Skeletal muscle satellite cell (primary cell): Measurements from ENCODE around the gene DLL4.

Experiments used
- H3K27me3 ChIP-seq: 2 replicates; pipeline ENCODE4 v1.7.0; 2013; ENCODE audit warnings: low read length; ENCODE audit not compliant: control insufficient read depth, insufficient read depth
- H3K36me3 ChIP-seq: 2 replicates; pipeline ENCODE4 v1.7.0; 2013; ENCODE audit warnings: mild to moderate bottlenecking, control low read depth, low read length; ENCODE audit not compliant: insufficient read depth
- H3K4me1 ChIP-seq: 2 replicates; pipeline ENCODE4 v1.7.0; 2013; ENCODE audit warnings: low read length; ENCODE audit not compliant: control insufficient read depth, insufficient read depth
- H3K4me2 ChIP-seq: 2 replicates; pipeline ENCODE4 v1.7.0; 2013; ENCODE audit warnings: mild to moderate bottlenecking, low read length
- H3K4me3 ChIP-seq: 2 replicates; pipeline ENCODE4 v1.7.0; 2013; ENCODE audit warnings: low read length
- H3K9ac ChIP-seq: 2 replicates; pipeline ENCODE4 v1.7.0; 2013; ENCODE audit warnings: mild to moderate bottlenecking, low read depth, low read length, moderate library complexity
- H3K9me3 ChIP-seq: replicated peaks from 2 replicates; pipeline ENCODE4 v1.7.0; 2013; ENCODE audit warnings: mild to moderate bottlenecking, control low read depth, low read length

The DLL4 gene

DNA sequence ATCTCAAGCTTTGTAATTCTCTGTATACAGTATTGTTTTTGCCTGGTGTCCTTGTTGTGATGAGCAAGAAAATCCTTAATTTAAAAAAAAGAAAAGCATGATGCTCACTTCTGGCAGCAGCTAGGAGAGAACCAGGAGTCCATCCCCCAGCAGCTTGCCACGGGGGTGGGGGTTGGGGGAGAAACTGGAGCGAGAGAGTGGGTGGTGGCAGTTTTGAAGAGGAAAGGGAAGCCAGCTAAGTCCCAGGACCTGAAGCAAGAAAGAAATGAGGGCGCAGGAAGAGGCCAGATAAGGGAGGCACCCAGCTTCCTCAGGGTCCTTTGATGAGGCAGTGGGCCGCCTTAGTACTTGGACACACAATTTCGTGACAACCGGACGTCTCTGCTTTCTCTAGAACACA lies 47.7 kb downstream of the DLL4 start:
- H3K9me3 ChIP-seq, result no peaks in the 10 kb centered on the region
- no peak overlapping the region for H3K4me3 ChIP-seq
- no peak overlapping the region for H3K9ac ChIP-seq
- H3K4me2 ChIP-seq, result no peak overlapping the region
- no peaks in the 10 kb centered on the region for H3K27me3 ChIP-seq
- H3K4me1 ChIP-seq, result peaks cover 15% of the 10 kb centered on the region
- peaks cover 60% of the 10 kb centered on the region for H3K36me3 ChIP-seq

DNA sequence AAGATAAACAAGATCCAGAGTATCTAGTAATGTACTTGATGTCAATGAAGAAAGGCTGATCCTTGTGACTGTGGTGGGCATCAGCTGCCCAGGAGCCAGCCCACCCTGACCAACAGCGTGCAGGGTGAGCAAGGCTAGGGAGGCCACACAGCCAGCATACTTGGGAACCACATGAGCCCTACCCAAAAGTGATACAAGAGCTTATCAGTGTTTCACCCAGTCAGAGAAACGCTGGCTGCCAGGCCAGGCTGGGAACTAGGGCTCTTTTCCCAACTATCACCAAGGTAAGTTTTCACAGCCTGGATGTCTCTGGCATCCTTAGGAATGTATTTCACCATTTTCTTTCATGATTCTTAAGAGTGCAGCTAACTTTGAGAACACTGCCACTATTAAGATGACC lies 49.0 kb downstream of the DLL4 start:
- H3K27me3 ChIP-seq, result no peaks in the 10 kb centered on the region
- H3K9me3 ChIP-seq, result no peaks in the 10 kb centered on the region
- no peak overlapping the region for H3K4me2 ChIP-seq
- no peak overlapping the region for H3K4me3 ChIP-seq
- H3K36me3 ChIP-seq, result peaks cover 71% of the 10 kb centered on the region
- peaks cover 13% of the 10 kb centered on the region for H3K4me1 ChIP-seq
- no peak overlapping the region for H3K9ac ChIP-seq

DNA sequence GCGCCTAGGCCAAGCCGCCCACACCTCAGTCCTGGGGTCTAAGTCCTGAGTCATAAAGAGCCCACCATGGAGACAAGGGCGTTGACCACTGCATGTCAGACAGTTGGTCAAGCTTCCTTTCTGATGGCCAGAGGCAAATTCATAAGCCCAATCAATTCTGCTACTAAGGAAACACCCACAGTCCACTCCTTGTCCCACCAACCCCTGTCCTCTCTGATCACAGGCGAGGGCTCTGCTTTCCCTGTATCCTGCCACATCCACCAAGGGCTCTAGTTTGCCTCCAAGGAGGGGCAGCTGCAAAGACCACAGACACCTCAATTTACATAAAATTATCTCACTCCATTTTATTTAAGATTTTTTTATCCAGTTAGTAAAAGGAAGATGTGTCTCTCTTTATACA lies 49.4 kb downstream of the DLL4 start:
- H3K36me3 ChIP-seq, result peaks cover 75% of the 10 kb centered on the region
- H3K9me3 ChIP-seq, result no peaks in the 10 kb centered on the region
- H3K27me3 ChIP-seq, result no peaks in the 10 kb centered on the region
- H3K4me1 ChIP-seq, result peaks cover 18% of the 10 kb centered on the region
- no peak overlapping the region for H3K4me2 ChIP-seq
- H3K4me3 ChIP-seq, result no peak overlapping the region
- H3K9ac ChIP-seq, result no peak overlapping the region

DNA sequence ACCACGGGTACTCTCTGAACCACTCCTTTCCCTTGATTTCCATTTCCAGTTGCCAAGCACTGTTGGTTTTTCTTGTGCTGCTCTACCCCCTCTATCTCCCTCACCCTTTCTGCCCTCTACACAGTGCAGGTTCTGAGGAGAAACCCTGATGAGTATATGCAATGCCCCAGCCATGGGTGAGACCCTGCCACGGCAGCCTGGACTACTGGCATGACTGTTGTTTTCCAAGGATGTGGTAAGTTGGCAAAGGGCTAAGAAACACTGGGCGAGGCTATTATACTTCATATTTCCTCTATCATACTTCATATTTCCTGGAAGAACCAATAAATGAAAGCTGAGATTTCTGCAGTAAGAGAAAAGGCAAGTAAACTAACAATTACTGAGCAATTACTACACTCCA lies 52.0 kb downstream of the DLL4 start:
- Histone ChIP-seq H3K27me3 (no peaks in the 10 kb centered on the region), H3K4me2 (no peak overlapping the region), H3K36me3 (peaks cover 91% of the 10 kb centered on the region), H3K9me3 (no peaks in the 10 kb centered on the region), H3K9ac (no peak overlapping the region), H3K4me1 (peaks cover 41% of the 10 kb centered on the region), H3K4me3 (no peak overlapping the region)

DNA sequence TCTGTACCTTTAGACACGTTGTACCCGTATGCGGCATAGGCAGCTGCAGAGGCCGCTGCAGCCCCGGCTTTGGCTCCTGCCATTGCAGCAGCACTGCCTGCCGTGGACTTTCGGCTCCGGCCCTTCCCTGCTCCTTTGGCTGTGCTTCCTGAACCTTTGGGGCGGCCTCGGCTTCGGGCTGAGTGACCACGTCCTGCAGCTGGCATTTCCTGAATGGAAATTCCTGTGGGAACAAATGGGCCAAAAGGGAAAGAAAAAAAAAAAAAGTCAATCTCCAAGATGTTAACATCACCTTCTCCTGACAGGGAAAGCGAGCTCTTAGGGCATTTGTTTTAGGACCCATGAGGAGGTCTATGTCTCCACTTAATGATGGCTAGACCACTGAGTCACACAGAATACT lies 53.7 kb downstream of the DLL4 start:
- Histone ChIP-seq H3K36me3 (peaks cover 89% of the 10 kb centered on the region), H3K9ac (peak overlapping the region; percentile 22), H3K9me3 (no peaks in the 10 kb centered on the region), H3K4me1 (peaks cover 41% of the 10 kb centered on the region), H3K4me2 (peak overlapping the region; percentile 31), H3K4me3 (no peak overlapping the region), H3K27me3 (no peaks in the 10 kb centered on the region)

DNA sequence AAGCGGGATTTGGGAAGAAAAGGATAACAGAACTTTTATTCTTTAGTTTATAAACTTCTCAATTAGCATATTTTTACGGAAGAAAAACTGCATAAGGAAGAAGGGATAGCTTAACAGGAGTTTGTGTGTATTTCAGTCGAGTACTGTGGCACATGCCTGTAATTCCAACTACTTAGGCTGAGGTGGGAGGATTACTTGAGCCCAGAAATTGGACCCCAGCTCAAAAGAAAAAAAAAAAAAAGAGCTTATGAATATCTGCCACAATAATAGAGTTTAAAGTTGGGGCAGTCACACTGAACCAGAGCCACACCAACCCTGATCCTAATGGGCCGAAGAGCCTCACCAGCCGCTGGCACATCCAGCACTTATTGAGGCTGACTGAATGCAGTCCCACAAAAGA lies 55.3 kb downstream of the DLL4 start:
- Histone ChIP-seq H3K4me1 (peaks cover 41% of the 10 kb centered on the region), H3K4me2 (no peak overlapping the region), H3K4me3 (no peak overlapping the region), H3K9ac (no peak overlapping the region), H3K36me3 (peaks cover 75% of the 10 kb centered on the region), H3K9me3 (no peaks in the 10 kb centered on the region), H3K27me3 (no peaks in the 10 kb centered on the region)

DNA sequence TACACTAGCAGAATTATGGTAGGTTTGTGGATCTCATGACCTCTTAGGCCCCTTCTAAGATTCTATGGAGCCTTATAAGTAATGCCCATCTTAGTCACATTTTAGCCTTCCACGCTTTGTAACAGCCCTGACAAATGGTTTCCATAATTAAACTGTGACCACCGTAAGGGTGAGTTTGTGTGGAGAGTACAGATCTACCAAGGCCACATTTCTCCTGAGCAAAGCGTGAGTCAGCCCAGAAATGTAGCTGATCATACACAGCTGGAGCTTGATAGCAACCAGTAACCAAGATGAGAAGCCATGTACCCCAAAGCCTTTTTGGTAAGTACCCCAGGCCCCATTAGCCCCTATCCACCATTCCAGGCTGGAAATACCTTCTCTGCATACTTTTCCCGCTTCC lies 55.8 kb downstream of the DLL4 start:
- peak overlapping the region; percentile 27 for H3K9ac ChIP-seq
- no peaks in the 10 kb centered on the region for H3K27me3 ChIP-seq
- peaks cover 41% of the 10 kb centered on the region for H3K4me1 ChIP-seq
- no peak overlapping the region for H3K4me3 ChIP-seq
- peak overlapping the region; percentile 9 for H3K4me2 ChIP-seq
- peaks cover 69% of the 10 kb centered on the region for H3K36me3 ChIP-seq
- H3K9me3 ChIP-seq, result no peaks in the 10 kb centered on the region

DNA sequence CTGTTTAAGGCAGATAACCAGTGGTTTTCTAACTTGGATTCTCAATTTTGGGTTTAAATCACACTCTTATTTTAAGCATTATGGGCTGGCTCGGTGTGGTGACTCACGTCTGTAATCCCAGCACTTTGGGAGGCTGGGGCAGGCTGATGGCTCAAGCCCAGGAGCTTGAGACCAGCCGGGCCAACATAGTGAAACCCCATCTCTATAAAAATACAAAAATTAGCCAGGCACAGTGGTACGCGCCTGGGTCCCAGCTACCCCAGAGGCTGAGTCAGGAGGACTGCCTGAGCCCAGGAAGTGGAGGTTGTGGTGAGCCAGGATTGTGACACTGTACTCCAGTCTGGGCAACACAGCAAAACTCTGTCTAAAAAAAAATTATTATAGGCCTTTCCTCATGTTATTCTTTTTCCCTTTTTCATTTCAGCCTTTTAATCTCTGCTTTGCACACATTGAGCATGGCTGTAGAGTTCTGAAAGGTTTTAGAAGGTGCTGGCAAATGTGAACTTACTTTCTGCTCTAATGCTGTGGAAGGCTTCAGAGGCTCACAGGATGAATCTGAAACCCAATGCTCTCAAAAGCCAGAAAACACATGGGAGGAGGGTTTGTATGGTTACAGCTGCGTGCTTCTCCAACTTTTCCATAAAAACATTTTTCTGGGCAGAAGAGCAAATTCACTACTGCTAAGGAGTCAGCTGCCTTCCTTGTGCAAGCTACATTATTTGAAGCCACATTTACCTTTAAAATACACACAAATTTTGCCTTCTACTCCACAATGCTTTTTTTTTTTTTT lies 56.6 kb downstream of the DLL4 start:
- H3K27me3 ChIP-seq, result no peaks in the 10 kb centered on the region
- no peaks in the 10 kb centered on the region for H3K9me3 ChIP-seq
- peaks cover 41% of the 10 kb centered on the region for H3K4me1 ChIP-seq
- H3K4me2 ChIP-seq, result no peak overlapping the region
- no peak overlapping the region for H3K4me3 ChIP-seq
- peaks cover 68% of the 10 kb centered on the region for H3K36me3 ChIP-seq
- H3K9ac ChIP-seq, result peak overlapping the region; percentile 27

DNA sequence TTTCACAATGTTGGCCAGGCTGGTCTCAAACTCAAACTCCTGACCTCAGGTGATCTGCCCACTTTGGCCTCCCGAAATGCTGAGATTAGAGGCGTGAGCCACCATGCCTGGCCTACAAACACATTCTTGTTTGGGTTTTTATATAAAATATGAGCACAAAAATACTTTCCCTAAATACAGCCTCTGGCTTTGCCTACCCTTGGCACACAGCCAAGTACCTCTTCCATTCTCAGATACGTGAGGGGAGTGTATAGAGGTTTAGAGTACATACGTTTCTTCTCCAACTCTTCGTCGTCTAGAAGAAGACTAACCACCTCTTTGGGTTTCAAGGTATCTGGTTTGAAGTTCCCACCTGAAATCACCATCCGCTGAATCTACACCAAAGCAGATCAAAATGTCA lies 57.7 kb downstream of the DLL4 start:
- Histone ChIP-seq H3K4me1 (peaks cover 38% of the 10 kb centered on the region), H3K4me2 (no peak overlapping the region), H3K36me3 (peaks cover 61% of the 10 kb centered on the region), H3K4me3 (no peak overlapping the region), H3K9me3 (no peaks in the 10 kb centered on the region), H3K9ac (no peak overlapping the region), H3K27me3 (no peaks in the 10 kb centered on the region)

DNA sequence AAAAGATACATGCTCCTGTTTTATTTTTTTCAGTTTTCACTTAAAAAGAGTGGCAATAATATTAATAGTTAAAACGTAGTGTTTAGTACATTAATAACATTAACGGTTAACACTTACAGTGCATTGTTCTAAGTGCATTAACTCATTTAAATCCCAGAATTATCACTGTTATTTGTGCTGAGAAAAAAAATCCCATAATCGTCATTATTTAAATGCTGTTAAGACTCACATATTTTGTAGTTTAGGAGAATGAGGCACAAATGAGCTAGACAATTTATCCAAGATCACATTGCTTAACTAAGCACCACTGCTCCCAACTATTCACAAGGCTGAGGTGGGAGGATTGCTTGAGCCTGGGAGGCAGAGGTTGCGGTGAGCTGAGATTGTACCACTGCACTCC lies 59.0 kb downstream of the DLL4 start:
- H3K36me3 ChIP-seq, result peaks cover 57% of the 10 kb centered on the region

More for the DNA sequence above, 59.0 kb downstream of the DLL4 start:
- Histone ChIP-seq H3K9me3 (no peaks in the 10 kb centered on the region), H3K9ac (no peak overlapping the region), H3K27me3 (no peaks in the 10 kb centered on the region), H3K4me2 (no peak overlapping the region), H3K4me1 (peaks cover 28% of the 10 kb centered on the region), H3K4me3 (no peak overlapping the region)
